ENCODE results near the gene CCNT1.
"Not testable (repeated sequence)": the region's sequence is repeated elsewhere in the genome, so short reads cannot be mapped to it uniquely, and the experiment has no call there.

The CCNT1 gene

DNA sequence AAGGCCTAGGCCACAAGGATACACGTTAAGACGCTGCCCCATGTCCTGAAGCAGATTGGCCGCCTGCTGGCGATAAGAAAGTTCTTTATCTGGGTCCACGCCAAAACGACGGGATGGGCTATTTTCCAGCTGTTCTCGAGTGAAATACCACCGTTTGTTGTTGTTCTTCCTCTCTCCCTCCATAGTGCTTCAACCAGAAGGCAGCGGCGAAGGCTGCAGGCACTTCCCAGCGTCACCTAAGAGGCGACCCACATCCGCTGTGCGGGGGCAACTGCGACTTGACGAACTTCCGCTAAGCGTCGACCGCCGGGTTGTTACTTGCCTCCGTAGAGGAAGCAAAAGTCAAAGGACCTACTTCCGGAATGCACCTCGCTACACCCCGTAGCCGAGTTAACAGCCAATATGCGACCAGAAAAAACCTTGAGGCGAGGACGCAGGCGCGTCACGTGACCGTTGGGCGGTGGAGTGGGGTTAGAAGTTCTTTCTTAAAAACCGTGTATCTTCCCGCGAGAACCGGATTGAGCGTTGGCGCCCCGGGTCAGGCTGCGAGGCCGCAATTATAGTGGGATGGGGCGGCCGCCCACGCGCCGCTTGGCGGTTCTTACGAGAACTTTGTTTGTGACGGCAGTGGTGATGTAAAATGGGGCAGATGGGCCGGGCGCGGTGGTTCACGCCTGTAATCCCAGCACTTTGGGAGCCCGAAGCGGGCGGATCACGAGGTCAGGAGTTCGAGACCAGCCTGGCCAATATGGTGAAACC lies at the start of gene CCNT1:
Gene CCNT1 (minus strand): TSS at position 215 of the 759 bp plus-strand sequence. CDS start 32 bp downstream, at position 183.
- peak; percentile 97 for DNase-seq

DNA sequence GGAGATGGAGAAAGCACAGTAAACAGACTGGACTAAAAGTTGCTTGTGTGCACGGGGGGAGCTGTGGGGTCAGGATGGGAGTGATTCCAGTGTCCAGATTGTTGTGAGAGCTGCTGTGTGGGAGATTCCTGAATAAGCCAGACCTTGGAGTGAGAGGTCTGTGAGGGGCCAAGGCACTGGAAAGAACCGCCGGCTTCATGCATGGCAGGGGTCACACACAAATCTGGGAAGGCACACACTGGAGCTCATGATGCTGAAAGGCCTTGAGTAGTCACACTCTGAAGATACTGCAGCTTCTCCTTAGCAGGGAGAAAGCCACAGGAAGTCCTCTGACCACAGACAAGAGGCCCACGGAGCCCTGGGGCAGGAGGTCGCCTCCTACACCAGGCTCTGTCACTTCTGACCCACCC lies 49.3 kb upstream of the CCNT1 start:
- no peak for DNase-seq

DNA sequence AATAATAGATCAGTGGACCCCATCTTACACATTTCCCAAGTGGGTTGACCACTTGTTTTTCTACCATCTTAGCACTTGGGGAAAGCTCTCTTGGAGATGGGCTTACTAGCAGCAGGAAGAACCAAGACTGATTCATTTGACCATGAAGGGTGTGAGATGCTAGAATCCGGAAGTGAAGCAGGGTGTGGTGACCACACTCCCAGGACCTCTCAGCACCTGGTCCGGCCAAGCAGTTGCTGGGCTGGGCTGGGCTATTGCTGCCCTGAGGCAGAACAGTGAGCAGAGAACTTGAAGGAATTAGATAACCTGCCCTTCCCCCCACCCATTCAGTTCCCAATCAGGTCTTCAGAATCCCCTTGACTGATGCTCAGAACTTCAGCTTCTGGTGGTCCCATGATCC lies 48.0 kb upstream of the CCNT1 start:
- no peak for DNase-seq

DNA sequence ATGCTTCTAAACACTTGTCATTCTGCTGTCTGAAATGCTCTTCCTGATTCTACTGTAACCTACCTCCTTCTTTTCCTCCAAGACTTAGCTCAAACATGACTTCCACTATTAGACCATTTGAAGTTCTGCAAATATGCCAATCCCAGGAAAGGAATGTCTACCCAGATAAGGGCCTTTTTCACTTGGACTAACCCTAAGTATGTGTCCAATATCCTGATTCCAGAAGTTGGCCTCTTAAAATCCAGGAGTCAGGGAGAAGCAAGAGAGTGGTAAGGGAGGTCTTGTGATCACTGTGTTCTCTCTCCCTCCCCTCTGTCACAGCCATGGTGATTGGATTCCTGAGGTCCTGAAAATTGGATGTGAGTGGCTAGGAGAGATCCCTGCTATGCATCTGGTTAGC lies 42.2 kb upstream of the CCNT1 start:
- no peak for DNase-seq

DNA sequence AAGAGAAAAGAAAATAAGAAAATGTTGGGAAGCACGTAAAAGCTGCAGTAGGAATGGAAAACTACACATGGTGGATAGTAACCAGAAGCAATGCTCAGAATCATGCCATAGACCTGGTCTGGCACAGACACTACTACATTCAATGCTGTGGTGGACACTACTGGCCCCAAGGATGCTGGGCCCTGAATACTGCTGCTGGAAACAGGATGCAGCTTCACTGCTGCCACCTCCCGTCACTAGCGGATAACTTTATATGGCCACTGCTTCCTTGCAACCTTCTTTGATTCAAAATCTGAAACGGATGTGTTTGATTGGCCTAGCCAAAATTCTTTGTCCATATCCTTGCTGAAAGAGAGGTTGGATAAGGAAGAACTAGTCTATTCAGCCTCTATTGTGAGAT lies 41.7 kb upstream of the CCNT1 start:
- DNase-seq = no peak

DNA sequence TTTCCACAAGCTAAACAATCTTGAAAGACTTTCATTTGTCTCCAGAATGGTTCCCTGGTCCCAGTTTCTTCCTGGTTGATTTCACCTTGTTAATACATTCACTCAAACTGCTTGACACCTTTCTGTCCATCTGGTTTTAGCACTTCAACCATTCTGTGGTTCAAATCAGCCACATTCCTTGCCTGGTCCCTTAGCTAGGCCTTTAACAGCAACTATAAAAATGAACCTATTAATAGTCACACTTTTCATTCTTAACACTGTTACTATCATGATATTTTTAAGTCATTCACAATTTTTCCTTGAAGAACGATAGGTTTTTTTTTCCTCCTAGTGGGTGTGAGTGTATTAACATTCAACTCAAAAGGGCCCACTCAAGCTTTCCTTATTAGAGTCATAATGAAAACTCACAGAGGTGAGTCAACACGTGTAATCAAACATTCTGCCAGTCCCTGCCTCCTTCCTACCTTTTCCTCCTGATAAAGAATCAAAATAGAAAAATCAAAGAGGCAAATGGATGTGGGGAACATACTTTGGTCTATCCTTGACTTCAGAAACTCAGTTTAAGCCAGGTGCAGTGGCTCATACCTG lies 34.4 kb upstream of the CCNT1 start:
- no peak for DNase-seq

DNA sequence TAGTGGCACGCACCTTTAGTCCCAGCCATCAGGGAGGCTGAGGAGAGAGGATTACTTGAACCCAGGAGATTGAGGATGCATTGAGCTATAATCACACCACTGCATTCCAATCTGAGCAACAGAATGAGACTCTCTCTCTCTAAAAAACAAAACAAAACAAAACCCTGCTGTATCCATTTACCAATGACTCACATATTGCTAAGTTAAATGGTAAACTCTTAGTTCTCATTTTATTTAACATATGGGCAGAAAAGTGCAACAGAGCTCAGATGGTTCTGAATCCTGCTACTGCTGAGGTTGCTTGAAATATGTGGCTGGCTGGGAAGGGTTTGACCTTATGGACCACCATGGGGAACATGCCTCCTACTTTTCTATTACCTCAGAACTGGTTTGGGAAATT lies 33.7 kb upstream of the CCNT1 start:
- DNase-seq = no peak

DNA sequence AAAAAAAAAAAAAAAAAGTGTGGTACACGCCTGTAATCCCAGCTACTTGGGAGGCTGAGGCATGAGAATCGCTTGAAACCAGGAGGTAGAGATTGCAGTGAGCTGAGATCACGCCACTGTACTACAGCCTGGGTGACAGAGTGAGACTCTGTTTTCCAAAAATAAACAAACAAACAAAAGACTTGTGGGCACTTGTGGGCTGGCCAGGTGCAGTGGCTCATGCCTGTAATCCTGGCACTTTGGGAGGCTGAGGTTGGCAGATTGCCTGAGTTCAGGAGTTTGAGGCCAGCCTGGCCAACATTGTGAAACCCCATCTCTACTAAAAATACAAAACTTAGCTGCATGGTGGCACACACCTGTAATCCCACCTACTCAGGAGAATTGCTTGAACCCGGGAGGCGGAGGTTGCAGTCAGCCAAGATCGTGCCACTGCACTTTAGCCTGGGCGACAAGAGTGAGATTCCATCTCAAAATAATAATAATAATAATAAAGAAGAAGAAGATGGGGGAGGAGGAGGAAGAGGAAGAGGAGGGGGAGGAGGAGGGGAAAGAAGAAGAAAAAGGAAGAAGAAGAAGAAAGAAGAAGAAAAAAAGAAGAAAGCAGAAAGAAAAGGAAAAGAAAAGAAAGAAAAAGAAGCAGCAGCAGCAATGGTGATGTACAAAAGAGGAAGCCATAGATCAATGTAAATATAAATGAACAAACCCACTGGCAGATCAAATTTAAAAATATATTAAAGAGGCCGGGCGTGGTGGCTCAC lies 27.9 kb upstream of the CCNT1 start:
- DNase-seq = no peak

DNA sequence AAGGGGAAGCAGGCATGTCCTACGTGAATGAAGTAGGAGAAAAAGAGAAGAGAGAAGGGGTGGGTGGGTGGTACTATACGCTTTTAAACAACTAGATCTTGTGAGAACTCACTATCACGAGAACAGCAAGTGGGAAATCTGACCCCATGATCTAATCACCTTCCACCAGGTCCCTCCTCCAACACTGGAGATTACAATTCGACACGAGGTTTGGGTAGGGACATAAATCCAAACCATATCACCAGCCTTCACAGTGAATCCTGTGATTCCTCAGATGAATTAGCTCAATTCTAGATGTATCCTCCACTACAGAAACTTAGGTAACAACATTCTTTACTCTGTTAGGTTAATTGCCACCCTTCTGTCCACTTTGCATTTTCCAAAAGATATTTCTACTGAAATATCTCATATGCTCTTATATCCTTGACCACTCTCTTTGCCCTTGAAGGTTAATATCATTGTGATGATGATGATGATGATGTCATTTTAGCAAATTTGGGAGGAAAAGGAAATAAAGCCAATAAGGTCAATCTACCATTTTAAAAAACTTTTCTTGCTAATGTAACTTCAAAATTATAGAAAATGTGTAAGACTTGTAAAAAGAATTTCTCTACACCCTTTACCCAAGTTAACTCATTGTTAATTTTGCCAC lies 23.2 kb upstream of the CCNT1 start:
- DNase-seq = no peak

DNA sequence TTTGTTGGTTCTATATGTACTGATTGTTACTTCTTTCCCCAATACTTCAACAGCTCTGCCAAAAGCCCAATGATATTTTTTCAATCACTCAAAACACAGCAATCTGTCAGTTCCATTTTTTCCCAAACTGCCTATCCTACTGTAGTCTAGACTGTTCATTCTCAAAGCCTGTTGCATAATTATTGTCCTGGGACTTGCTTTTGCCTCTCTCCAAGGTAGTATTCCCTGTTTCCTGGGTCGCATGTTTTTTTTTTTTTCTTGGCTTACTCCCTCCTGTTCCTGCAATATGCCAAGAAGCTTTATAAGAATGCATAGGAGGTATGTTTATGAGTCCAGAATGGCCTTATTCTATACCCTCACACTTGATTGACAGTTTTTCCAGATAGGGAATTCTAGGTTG lies 19.9 kb upstream of the CCNT1 start:
- DNase-seq = no peak

DNA sequence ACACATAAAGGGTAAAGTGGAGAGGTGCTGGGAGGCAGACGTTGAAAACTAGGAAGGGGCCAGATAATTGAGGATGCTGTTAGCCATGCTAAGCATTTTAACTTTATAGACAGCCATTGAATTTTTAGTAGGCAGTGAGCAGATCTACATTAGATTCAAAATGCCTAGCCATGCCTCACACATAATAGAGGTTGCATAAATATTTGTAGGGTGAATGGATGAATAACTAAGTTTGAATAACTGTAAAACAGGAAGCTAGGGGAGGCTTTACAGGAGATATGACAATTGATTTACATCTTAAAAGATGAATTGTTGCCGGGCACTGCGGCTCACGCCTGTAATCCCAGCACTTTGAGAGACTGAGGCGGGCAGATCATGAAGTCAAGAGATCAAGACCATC lies 12.3 kb upstream of the CCNT1 start:
- no peak for DNase-seq

DNA sequence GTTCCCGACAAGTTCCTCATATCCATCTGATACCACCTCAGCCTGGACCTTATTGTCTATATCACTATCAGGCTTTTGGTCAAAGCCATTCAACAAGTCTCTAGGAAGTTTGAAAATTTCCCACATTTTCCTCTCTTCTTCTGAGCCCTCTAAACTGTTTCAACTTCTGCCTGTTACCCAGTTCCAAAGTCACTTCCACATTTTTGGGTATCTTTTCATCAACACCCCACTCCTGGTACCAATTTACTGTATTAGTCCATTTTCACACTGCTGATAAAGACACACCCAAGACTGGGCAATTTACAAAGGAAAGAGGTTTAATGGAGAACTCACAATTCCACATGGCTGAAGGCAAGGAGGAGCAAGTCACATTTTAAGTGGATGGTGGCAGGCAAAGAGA lies 4.2 kb upstream of the CCNT1 start:
- DNase-seq = not testable (repeated sequence)

DNA sequence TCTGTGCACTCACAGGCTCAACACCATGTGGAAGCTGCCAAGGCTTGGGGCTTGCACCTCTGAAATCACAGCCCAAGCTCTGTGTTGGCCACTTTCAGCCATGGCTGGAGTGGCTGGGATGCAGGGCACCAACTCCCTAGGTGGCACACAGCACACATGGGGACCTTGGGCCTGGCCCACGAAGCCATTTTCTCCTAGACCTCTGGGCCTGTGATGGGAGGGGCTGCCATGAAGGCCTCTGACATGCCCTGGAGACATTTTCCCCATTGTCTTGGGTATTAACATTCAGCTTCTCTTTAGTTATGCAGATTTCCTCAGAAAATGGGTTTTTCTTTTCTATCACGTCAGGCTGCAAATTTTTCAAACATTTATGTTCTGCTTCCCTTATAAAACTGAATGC lies 3.7 kb upstream of the CCNT1 start:
- not testable (repeated sequence) for DNase-seq

DNA sequence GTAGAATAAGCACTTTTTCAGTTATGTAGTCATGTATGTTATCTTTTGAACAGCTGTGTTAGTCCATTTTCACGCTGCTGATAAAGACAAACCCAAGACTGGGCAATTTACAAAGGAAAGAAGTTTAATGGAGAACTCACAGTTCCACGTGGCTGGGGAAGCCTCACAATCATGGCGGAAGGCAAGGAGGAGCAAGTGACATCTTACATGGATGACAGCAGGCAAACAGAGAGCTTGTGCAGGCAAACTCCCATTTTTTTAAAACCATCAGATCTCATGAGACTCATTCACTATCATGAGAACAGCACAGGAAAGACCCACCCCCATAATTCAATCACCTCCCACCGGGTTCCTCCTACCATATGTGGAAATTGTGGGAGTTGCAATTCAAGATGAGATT lies 2.5 kb upstream of the CCNT1 start:
- not testable (repeated sequence) for DNase-seq

DNA sequence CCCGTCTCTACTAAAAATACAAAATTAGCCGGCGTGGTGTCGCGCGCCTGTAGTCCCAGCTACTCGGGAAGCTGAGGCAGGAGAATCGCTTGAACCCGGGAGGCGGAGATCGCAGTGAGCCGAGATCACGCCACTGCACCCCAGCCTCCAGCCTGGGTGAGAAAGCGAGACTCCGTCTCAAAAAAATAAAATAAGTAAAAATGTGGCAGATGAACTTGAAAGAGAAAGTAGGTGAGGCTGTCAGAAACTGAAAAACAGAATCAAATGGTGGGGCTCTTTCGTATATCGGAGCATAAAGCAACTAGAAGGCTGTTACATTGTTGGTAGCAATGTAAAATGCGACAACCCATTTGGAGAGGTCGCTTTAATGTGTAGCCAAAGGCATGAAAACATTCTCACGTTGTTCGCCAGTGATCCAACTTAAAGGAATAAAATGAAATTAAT lies 767 bp upstream of the CCNT1 start:
- DNase-seq = no peak

DNA sequence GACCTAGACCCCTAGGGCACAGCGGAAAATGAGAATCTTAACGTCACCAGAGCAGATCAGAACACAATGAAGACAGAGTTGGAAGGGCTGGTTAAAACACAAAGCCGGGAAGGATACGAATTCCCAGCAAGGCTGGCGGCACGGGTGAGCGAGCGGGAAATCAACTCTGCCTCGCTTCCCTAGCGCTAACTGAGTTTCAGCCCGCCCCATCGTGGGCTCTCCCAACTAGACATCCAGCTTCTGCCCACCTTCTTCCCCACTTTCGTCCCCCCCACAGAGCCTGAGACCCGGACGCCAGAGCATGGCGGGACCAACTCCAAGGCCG lies 377 bp downstream of the CCNT1 start:
- no peak for DNase-seq

DNA sequence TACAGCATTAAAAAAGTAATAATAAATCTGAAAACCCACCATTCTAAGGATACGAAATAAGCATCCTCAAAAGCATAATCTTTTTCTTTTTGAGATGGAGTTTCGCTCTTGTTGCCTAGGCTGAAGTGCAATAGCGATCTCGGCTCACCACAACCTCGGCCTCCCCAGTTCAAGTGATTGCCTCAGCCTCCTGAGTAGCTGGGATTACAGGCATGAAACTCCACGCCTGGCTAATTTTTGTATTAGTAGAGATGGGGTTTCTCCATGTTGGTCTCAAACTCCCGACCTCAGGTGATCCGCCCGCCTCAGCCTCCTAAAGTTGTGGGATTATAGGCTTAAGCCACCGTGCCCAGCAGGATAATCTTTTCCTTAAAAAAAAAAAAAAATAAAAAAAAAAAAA lies 4.3 kb downstream of the CCNT1 start:
- no peak for DNase-seq

DNA sequence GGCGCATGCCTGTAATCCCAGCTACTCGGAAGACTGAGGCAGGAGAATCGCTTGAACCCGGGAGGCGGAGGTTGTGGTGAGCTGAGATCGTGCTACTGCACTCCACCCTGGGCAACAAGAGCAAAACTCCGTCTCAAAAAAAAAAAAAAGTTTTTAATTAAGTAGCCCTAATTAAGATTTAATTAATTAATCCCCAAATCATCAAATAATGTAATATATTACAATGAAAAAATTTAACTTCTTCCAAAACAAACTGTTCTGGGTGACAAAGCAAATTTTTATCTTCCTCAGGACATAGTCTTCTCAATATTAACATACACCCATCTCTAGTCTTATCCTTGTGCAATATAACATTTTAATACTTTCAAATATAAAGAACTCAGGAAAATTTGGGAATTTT lies 17.7 kb downstream of the CCNT1 start:
- DNase-seq = not testable (repeated sequence)

DNA sequence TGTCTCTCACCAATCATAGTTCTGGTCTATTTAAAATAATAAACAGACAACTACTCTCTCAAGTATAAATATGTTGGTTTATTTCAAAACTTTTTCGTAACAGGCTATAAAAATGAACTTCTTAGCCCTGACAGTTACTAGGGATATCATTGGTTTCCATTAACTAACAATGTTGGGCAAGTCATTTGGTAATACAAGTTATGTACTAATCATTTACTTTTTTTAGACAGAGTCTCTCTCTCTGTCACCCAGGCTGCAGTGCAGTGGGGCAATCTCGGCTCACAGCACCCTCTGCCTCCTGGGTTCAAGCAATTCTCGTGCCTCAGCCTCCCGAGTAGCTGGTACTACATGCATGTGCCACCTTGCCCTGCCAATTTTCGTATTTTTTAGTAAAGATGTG lies 19.9 kb downstream of the CCNT1 start:
- no peak for DNase-seq

DNA sequence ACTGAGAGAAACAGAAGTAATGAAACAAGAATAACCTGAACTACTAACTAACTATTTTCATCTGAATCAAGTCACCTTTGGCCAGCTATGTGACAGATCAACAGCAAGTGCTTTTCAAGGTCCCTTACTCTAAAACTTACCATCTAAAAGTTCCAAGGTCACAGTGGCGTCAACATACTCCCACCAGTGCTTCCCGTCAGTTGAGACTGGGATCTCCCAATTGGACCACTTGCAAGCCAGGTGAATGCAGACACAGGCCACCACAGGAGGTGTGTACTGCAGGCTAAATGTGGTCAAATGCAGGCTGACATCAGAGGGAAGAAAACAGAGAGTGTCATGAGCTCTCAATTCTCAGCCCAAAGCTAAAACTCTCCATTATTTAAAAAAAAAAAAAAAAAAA lies 20.6 kb downstream of the CCNT1 start:
- DNase-seq = no peak

DNA sequence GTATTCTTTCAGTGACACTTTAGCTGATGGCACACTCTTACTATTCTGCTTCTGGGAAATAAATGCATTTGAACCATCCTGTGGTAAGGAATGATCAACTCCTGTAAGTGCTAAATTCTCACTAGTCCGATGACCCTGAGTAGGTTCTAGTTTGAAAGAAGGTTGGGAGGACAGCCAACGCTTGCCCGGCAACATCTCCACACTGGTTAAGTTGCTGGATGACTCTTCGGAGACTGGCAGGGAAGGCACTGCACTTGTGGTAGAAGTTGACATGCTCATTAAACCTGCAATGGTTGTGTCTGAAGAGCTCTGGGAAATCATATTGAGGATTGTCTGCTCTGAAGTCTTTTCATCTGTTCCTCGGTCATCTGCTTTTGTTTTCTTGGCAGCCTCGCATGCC lies 22.5 kb downstream of the CCNT1 start:
- DNase-seq = no peak

DNA sequence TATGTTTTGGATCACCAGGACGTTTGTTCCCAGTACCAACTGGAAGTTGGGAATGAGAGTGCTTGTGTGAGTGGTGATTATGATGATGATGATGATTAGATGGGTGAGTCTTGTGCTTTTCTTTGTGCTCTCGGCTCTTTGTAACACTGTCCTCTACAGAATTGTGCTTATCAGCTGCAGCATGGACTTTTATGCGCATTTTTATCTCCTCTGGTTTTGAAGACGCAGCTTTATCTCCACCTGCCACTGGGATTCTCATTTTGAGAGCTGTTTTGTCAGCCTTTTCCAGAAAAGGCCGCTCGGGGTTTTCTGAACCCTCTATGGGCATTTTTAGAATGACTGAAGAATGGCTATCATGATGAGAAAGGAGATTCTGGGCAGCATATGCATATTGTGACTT lies 22.9 kb downstream of the CCNT1 start:
- DNase-seq = no peak

DNA sequence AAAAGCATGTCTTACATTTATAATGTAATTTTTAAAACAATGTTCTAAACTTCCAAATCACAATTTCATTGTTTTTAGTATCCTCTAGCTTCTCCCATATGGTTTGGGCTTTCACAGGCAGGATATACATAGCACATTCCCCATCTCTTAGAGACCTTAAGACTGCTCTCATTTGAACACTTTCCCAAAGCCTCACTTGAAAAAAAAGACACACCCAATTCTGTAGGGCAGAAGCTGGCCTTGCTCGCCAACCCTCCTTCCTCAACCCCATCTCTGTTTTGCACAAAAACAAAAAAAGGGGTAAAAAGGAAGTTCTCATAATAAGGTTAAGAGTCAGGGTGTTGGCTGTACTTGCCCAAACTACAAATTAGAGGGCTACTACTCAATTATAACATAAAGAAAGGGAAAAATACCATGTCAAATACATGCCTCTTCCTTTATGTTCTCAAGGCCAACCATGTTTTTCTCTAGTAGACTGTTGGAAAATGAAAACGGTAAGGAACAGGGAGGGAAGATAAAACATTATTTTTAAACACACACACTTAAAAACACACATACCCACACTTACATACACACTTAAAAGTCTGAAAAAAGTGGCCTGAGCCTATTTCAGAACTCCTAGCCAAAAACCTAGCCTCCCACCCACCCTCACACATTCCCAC lies 24.6 kb downstream of the CCNT1 start:
- no peak for DNase-seq
